Dermis microvascular lymphatic vessel endothelial cell (primary cell): ENCODE measurements around the gene HOXB8. TPM values are rescaled to one million over a fixed set of nuclear protein-coding genes. Genes with fewer than 3 reads are reported as not detected.
A peak's percentile ranks its signal among the peaks of the same experiment; 100 is the strongest.

Source experiments
- DNase-seq, 2 donors: peaks; one replicate each; pipeline versions ENCODE4 v3.0.0 to v3.0.0-alpha.2; 2010; ENCODE audit warnings: low read depth in 2 of 2
- total RNA-seq: library from RNA; depleted of rRNA; stranded (reverse); fragments of >200 nt; gene quantifications from 2 replicates; pipeline ENCODE4 v1.2.1, GENCODE V29; 2014

HOXB8 gene
- total RNA-seq, 1 donor from 2014 or later: 0.64 TPM

DNA sequence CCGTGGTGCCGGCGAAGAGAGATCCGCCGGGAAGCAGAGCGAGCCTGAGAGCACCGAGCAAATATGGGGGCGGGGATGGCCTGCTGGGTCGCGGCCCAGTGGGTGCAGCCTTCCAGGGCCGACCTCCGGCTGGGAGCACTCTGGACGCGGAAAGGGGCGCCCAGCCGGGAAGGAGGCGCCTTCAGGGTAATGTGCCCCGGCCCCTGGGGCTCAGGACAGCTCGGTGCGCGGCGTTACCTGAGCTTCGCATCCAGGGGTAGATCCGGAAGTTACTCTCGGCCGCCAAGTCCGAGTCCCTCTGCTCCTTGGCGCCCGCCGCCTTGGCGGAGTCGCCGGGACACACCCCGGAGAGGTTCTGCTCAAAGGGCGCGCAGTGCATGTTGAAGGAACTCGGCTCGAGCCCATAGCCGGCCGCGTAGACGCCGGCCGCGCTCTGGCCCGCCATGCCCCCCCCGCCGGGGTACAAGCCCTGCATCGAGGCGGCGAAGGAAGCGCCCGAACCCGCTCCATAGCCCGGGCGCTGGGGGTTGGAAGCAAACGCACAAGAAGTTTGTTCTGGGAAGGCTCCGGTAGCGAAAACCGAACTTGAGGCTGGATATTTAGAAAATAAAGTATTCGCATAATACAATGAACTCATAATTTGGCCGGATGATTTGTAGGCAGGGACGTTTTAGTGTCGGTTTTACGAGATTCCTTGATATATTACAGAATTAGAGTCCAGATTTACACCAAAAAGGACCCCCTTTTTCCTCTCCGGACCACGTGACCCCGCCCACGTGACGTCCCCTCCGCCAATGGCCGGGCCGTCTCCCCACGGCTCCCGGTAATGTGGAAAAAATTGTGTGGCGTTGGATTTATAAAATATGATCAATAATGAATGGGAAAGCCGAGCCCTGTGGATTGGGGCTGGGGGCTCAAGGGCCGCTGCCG is 4.5 kb downstream of the HOXB8 start, which contains the start of gene HOXB7:
HOXB7 (minus strand) TSS at position 736 of the 930 bp plus-strand sequence; CDS start at position 637, 99 bp downstream.
- DNase-seq: peak in 1 of 2 donors; percentile 69

DNA sequence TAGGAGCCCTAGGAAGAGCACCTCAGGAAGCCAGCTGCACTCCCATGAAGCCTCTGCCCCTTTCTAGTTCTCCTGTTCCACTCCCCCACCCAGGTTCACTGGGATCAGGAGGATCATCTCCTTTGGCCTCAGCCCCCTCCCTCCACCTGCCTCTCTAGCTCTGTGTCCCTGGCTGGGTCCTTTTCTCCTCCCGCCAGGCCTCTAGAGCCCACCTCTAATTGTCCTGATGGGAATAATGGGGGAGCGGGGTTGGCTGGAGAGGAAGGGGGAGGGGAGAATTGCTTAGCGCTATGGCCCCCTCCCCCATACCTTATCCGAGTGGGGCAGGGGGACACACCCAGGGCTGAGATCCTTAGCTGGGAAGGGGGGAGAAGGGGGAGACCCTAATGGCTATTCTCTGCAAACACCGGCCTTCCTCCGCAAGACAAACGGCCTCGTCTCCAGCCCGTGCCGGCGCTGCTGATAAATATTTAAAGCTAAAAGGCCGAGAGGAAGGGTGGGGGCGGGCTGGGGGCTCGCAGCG is 5.3 kb downstream of the HOXB8 start:
- DNase-seq: no peak

DNA sequence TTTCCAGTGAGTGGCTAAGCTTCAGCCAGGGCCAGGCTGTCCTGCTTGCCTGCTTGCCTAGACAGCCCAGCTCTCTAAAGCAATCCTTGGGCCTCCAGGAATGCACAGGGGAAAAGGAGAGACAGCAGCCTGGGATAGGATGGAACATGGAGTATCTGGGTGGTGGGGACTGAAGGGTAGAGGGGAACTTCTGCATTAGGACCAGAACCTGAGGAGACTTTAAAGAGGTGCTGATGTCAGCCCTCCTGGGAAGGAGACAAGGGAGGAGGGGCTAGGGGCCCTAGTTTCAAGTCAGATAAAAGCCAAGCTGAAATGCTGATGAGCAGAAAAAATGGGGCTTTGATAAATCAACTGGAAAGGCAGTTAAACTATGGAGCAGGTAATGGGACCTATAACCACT is 6.1 kb downstream of the HOXB8 start:
- DNase-seq: no peak

- DNase-seq: no peak
Observed at GRCh38 chr17:48608494-48608834, 6.6 kb downstream of the HOXB8 start.

- DNase-seq: no peak
Observed at GRCh38 chr17:48606892-48607614, 8.0 kb downstream of the HOXB8 start.

- DNase-seq: no peak
Observed at GRCh38 chr17:48605991-48606891, 8.9 kb downstream of the HOXB8 start.

DNA sequence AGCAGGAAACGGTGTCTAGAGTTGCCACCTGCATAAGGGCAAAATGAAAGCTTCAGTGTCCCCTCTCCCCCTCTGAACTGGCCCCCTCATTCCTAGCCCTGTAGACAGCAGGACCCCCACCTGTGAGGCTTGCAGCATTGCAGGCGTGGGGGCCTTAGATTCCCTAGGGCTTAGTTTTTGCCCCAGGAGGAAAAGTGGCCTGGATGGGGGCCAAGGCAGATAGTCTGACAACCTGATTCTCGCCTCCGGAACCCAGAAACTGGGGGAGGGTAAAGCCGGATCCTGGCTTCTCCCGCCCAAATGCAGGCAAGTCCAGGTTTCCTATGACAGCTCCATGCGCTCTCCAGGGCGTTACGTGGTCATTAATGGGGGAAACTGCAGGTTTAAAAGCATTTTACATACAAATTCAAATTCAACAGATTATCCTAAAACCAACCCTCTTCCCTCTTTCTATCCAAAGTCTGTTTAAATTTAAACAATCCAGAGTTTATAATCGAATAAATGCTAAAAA is 9.6 kb downstream of the HOXB8 start:
- no peak for DNase-seq

- peak in 1 of 2 donors; percentile 76 for DNase-seq
Observed at GRCh38 chr17:48604770-48605329, 10.2 kb downstream of the HOXB8 start, which contains the start of gene HOXB6. HOXB6 (minus strand) TSS chr17:48604986; CDS start chr17:48598150, 6,836 bp downstream.

- DNase-seq: peak in 1 of 2 donors; percentile 55
Observed at GRCh38 chr17:48603959-48604769, 10.9 kb downstream of the HOXB8 start.

GRCh38 chr17:48601539-48602425 is 13.3 kb downstream of the HOXB8 start:
- no peak for DNase-seq

DNA sequence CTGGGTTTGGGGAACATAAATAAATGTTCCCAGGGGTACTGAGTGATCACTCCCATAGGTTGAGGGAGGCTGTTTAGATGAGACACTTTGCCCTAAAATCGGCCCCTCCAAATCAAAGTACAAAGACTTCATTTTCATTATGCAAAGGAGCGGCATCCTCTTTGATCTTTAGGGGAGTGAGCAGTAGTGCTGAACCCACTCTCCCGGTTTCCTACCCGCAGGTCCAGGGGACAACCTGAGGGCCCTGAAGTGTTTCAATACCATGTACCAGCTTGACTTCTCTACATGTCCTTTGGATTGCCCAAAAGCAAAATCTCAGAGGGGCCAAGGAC is 13.9 kb downstream of the HOXB8 start:
- DNase-seq: no peak

- DNase-seq: no peak
Observed at GRCh38 chr17:48600244-48601098, 14.6 kb downstream of the HOXB8 start.

- no peak for DNase-seq
Observed at GRCh38 chr17:48599354-48599753, 15.7 kb downstream of the HOXB8 start.

DNA sequence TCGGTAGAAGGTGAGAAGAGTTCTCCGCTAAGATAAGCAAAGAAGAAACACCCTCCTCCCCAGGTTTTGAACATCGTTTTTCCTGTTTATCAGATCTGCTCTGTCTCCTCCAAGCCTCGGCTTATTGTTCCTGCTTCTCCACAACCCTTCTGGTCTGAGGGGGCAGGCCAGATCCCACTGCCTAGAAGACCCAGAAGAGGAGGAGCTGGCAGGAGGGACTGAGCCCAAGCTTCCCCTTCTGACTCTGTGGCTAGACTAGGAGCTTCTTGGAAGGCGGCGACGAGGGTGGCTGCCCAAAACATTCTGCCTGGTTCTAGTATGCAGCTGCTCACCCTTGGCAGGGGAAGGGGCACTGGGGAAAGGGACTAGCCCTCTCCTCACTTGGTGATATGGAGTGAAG is 16.4 kb downstream of the HOXB8 start:
- DNase-seq: no peak

DNA sequence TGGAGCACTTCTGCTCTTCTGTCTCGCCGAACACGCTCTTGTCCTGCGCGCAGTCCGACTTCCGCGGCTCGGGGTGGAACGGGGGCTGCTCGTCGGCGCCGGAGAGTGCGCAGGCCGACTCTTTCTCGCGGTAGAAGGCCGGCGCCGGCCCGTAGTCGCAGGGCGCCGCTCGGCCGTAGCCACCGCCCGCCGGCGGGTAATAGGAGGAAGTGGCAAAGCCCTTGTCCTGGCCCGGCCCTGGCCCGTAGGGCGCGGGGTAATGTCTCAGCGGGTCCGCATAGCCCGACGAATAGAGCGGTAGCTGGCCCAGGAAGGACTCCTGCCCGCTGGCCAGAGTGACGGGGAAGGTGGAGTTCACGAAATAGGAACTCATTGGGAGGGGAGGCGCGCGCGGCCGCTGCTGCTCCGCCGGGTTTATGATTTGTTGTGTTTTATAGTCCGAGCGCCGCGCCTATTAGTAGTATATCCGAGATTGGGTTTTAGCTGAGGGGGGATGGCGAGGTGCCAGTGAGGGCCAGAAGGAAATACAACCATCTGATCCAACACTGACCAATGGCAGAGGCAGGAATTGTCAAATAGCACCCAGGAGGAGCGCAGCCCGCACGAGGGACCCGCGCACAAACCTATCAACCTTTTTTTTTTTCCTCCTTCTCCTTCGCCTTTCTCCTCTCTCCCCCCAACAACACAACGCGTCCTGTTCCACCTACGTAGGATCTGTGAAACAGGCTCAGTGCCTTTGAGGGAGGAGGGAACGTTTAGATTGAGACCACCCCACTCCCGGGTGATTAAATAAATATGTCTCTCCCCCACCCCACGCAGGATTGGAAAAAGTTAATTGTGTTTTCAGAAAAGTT is 17.1 kb downstream of the HOXB8 start:
- peak in 1 of 2 donors; percentile 72 for DNase-seq

DNA sequence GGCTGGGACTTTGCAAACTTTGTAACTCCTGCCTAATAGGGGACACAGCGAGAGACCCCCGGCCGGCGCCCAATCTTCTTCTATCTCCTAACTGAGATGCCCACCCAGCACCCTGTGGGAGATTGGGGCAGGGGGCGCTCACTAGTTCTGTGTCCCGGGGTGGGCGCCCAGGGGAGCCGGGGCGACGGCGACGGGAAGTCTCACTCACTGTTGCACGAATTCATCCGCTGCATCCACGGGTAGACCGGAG is 17.6 kb downstream of the HOXB8 start:
- DNase-seq: no peak
